ENCODE data around the gene HOMER1. TPM values are rescaled to one million over a fixed set of nuclear protein-coding genes. Genes with fewer than 3 reads are reported as not detected.

Gene HOMER1
- total and polyA plus RNA-seq, 2 of the 13 experiments (the other 11 are each of a cell fraction or from before 2014, with no cell fraction given), result 5.3 to 24.8 TPM

GRCh38 chr5:79535477-79536192 is 21.7 kb upstream of the HOMER1 start (continued):
- TF ChIP-seq UBTF (CRISPR knock-in tag; IDR thresholded peaks at IDR 0.05) (no peak), EHMT2 (IDR thresholded peaks at IDR 0.05; ENCODE audit: borderline replicate concordance, low read depth, low read length) (no peak), STAT5B (CRISPR knock-in tag; IDR thresholded peaks at IDR 0.05) (no peak), KAT8 (CRISPR knock-in tag; IDR thresholded peaks at IDR 0.05) (peak; percentile 37; the same call in 1 of the 2 replicates), RFXAP (CRISPR knock-in tag; IDR thresholded peaks at IDR 0.05; ENCODE audit: borderline replicate concordance) (no peak; the same call in 1 of the 2 replicates), TFDP2 (CRISPR knock-in tag; IDR thresholded peaks at IDR 0.05) (0 out of 2 replicates have a peak, but pooled peaks have one; percentile 27), SMAD1 (CRISPR knock-in tag; IDR thresholded peaks at IDR 0.05; ENCODE audit: borderline replicate concordance, low read depth) (no peak), ZBTB38 (CRISPR knock-in tag; IDR thresholded peaks at IDR 0.05) (no peak), PLRG1 (conservative IDR thresholded peaks at IDR 0.05) (no peak), ZNF784 (CRISPR knock-in tag; IDR thresholded peaks at IDR 0.05; ENCODE audit: borderline replicate concordance) (no peak), ZNF17 (CRISPR knock-in tag; IDR thresholded peaks at IDR 0.05) (no peak), ZNF773 (CRISPR knock-in tag; IDR thresholded peaks at IDR 0.05; ENCODE audit: borderline replicate concordance) (no peak), THAP8 (CRISPR knock-in tag; IDR thresholded peaks at IDR 0.05; ENCODE audit: borderline replicate concordance) (no peak), ZNF557 (CRISPR knock-in tag; IDR thresholded peaks at IDR 0.05) (no peak), PRDM4 (CRISPR knock-in tag; IDR thresholded peaks at IDR 0.05; ENCODE audit: borderline replicate concordance) (no peak), ZNF101 (CRISPR knock-in tag; IDR thresholded peaks at IDR 0.05; ENCODE audit: borderline replicate concordance, low read depth) (no peak), JUN (CRISPR knock-in tag; IDR thresholded peaks at IDR 0.05) (peak; percentile 50; the same call in 1 of the 2 replicates), KDM6A (CRISPR knock-in tag; IDR thresholded peaks at IDR 0.05; ENCODE audit: low read depth) (peak; percentile 87), ISX (CRISPR knock-in tag; conservative IDR thresholded peaks at IDR 0.05) (no peak), MNT (IDR thresholded peaks at IDR 0.05) (no peak), EED (CRISPR knock-in tag; IDR thresholded peaks at IDR 0.05) (no peak)
